Eye (tissue), 1 donor: ENCODE data around the gene MED26.
"Not testable (repeated sequence)": the region's sequence is repeated elsewhere in the genome, so short reads cannot be mapped to it uniquely, and the experiment has no call there.

Experiments
- DNase-seq: peaks from one replicate; pipeline ENCODE4 v3.0.0-alpha.2; 2015

The MED26 gene

DNA sequence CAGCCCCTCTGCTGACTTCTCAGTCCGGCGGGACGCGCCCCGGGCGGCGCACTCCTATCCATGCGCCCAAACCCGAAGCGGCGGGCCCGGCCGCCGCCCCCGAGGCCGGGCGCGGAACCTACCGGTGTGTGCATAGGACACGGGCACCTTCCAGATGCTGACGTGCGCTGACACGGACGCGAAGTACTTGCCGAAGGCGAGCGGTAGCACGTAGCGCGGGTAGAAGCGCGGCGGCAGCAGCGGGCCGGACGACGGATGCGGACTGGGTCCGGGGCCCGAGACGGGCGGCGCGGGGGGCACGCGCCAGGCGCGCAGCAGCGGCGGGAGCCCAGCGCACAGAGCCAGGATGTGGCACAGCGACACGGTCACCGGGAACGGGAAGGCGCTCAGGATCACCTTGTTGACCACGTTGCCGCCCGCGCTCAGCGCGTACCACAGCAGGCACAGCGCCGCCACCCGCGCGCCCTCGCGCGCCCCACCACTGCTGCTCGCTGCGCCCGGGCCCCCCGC is 56.1 kb downstream of the MED26 start:
- peak; percentile 61 for DNase-seq

DNA sequence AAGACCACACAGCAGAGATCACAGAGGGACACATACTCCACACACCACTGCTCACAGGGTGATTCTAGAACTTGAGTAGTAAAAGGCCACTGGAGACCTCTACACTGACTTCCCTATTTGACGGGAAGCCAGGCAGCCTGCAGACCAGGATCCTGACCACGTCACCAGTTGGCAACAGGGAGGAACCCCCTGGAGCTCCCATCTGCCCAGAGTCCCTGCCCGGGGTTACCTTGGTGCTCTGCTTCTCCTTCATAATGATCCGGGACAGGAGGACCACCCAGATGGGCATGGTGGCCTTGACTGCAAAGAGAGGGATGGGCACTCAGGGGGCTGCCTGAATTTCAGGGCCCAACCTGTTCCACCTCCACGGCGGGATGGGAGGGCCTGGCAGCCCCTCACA is 56.7 kb downstream of the MED26 start:
- no peak for DNase-seq

GRCh38 chr19:16569609-16570320 is 58.2 kb downstream of the MED26 start:
- no peak for DNase-seq

GRCh38 chr19:16566702-16567101 is 61.3 kb downstream of the MED26 start:
- no peak for DNase-seq

DNA sequence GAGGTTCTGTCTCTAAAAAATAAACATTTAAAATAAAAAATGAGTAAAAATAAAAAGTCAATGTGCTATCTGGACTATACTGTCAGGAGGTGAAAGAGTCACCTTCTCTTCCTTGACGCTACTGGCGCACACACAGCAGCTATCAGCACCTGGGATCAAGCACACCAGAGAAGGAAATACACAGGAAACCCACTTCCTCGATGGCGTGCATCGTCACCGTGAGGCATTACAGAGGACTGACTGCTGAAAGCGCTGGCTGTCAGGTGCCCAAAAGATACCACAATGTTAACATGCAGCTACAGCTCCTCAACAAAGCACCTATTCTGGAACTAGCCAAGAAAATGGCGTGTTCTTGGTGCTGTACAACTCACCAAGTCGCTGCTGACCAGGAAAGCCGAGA is 61.8 kb downstream of the MED26 start:
- no peak for DNase-seq

DNA sequence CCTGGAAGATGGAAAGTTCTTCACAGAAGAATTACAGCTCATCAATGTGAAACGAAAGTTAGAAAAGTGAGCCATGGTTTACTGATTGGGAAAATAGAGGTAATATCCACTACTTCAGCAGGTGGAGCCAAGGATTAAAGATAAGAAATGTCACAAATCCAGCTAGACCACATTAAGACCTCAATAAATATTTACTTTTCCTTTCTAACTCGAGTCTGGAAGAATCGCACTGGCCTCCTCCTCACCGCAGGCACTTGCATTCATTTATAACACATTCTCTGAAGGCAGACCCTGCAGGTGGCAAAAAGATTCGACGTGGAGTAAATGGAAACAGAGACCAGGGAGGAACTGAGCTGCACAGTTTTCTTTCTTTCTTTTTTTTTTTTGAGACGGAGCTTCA is 63.2 kb downstream of the MED26 start:
- DNase-seq, result no peak

DNA sequence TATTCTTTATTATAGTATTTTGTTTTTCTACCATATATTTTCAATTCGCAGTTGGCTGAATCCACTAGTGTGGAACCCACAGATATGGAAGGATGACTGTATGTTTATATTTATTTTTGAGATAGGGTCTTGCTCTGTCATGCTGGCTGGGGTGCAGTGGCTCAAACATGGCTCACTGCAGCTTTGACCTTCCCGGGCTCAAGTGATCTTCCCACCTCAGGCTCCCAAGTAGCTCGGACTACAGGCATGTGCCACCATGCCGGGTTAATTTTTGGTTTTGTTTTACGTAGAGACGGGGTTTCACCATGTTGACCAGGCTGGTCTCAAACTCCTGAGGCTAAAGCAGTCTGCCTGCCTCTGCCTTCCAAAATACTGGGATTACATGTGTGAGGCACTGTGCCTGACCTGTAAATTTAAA is 65.4 kb downstream of the MED26 start:
- no peak for DNase-seq

GRCh38 chr19:16561382-16561781 is 66.6 kb downstream of the MED26 start:
- no peak for DNase-seq

- no peak for DNase-seq
Measured at GRCh38 chr19:16559780-16560276, 68.2 kb downstream of the MED26 start.

DNA sequence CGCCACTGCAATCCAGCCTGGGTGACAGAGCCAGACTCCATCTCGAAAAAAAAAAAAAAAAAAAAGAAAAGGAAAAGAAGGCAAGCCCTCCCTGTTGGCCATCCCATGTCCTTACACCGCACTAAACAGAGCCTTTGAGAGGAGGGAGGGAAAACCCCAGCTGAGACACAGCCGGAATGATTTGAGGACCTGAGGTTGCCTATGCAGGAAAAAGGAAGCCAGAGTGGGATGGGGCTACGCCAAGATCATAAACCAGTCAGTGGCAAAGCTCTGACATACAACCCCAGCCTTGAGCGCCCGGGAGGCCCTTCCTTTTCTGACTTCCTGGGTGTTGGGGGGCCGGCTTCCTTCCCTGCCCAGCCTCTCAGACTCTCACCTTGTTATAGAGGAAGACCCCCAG is 73.2 kb downstream of the MED26 start:
- no peak for DNase-seq

- not testable (repeated sequence) for DNase-seq
Measured at GRCh38 chr19:16551902-16552301, 76.1 kb downstream of the MED26 start.

DNA sequence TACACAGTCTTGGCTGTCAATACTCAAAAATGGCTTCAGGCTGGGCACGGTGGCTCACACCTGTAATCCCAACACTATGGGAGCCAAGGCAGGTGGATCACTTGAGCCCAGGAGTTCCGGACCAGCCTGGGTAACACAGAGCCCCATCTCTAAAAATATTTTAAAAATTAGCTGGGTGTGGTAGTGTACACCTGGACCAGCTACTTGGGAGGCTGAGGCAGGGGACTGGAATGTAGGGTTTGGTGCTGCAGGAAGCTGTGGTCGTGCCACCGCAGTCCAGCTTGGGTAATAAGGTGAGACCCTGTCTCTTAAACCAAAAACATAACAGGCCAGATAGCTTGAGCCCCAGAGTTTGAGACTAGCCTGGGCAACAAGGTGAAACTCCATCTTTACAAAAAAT is 79.0 kb downstream of the MED26 start:
- no peak for DNase-seq

DNA sequence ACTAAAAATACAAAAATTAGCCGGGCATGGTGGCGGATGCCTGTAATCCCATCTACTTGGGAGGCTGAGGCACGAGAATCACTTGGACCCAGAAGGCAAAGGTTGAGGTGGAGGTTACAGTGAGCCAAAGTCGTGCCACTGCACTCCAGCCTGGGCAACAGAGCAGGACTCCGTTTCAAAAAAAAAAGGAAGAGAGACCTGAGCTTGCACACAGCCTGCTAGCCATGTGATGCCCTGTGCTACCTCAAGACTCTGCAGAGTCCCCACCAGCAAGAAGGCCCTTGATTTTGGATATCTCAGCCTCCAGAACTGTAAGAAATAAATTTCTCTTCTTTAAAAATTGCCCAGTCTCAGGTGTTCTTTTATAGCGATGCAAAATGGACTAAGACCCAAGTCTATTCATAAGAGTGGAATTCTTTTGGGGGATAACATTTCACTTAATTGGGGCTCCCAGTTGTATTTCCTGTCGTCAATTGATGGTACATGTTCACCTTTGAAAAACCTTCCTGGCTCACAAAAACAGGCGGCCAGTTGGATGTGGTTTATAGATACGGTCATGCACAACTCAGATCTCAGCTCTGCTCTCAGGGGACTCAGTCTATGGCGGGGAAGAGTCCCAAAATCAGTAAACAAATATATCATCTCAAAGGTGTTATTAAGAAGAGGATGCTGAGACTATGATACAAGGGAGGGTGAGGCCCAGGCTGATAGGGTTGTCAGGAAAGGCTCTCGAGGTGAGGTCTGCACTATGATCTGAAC is 83.4 kb downstream of the MED26 start:
- no peak for DNase-seq

GRCh38 chr19:16543734-16544133 is 84.3 kb downstream of the MED26 start:
- DNase-seq, result not testable (repeated sequence)

DNA sequence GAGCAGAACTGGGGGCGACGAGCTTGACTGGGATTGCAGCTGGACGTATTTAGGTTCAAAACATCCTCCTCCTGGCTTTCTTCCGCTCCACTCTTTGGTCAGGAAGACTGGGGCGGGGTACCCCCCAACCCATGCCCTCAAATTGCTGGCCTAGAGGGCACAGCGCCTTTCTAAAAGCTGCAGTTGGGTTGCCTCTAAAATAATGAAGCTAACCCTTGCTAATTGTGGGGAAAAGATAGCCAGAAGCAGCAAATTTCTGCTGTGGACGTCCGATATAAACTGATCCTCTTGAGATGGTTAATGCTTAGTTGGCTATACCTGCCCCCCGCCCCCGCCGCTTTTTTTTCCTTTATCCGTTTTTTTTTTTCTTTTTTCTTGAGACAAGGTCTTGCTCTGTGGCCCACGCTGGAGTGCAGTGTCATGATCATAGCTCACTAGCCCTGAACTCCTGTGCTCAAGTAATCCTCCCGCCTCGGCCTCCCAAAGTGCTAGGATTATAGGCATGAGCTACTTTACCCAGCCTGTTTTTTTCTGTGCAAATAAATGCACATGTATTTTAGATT is 85.0 kb downstream of the MED26 start:
- DNase-seq, result peak; percentile 33

DNA sequence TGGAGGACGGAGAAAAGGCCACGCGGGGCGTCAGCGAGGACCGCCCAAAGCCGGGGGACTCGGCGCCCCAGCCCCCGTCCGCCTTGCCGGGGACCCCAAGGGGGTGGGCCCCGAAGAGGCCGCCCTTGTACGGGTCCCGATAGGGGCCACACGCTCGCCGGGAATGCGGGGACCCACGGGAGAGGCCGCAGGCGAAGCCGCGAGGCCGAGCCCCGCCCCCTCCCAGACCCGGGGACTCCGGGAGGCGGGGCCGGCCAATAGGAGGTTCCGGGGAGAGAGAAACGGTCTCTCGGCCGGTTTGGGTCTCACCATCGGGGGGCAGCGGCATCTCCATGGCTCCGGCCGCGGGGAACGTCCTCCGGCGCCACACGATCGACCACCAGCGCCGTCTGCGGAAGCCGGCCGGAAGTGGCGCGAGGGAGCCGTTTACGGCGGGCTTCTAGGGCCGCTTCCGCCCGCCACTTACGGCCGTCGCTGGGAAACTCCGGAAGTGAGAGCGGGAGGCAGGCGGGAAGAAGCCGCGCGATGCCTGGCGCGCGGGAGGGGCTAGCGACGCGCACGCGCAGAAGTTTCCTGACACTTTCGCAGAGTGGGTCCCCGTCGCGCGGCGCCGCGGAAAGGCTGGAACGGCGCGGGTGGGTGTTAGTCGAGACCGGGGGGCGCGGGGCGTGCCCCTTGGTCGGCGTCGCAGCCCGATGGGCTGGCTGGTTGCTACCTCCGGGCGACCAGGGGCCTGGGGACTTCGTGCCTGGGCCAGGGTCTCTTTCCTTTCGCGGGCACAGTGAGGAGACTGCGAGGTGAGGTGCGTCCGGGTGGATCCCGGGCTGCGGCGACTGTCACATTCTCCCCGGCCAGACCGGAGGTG is 85.7 kb downstream of the MED26 start, which contains the start of gene CHERP:
Gene CHERP (minus strand): TSS at position 393 of the 865 bp plus-strand sequence. CDS start 59 bp downstream, at position 334.
- peak; percentile 98 for DNase-seq

DNA sequence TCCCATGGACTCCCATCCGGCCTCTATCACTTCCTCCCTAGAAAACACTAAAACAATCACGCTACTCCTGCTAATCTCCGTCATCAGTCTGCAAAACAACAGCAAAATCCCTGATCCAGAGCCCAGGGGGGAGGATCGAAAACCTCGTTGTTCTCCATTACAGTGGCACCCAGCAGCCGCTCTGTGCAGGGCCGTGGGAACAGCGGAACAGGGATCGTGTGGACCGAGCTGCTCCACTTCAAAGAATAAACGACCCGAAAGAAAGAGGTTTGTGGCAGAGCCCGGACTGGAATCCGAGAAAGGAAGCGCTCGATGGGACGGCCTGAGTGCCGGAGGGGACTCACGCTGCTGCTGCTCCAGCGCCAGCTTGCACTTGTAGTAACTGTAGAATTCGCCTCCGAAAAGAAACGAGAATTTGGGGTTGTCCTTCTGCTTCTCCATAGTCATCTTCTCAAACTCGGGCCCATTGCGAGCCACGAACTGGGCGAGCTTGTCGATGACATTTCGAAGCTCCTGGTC is 86.4 kb downstream of the MED26 start:
- DNase-seq, result no peak

GRCh38 chr19:16540948-16541347 is 87.1 kb downstream of the MED26 start:
- DNase-seq, result no peak

- no peak for DNase-seq
Measured at GRCh38 chr19:16537111-16537510, 90.9 kb downstream of the MED26 start.

GRCh38 chr19:16536130-16536529 is 91.9 kb downstream of the MED26 start:
- DNase-seq, result no peak

DNA sequence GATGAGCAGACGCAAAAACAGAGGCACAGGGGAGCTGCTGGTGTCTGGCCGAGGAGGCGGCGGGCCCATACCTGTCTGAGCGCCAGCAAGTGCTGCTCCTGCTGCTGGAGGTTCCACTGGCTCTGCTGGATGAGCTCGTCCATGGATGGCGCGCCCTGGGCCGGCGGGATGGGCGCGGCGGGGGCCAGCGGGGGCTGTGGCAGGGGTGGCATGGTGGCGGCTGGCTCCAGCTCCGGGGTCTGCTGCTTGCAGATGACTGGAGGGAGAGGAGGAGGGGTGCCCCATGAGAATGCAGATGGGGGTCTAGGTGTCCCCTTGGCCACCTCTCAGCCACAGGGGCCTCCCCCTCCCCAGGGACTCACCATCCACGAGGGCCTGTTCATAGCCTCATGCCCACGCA is 92.6 kb downstream of the MED26 start:
- DNase-seq, result no peak
